Skin epidermis (tissue), 12 donors: Measurements from ENCODE around the gene FOXP1.
"Not testable (repeated sequence)": the region's sequence is repeated elsewhere in the genome, so short reads cannot be mapped to it uniquely, and the experiment has no call there.

Experiments used
- H3K27ac ChIP-seq, 21 experiments: fragments of 200-600 bp; sonication (generic) in 11 of 21; one replicate each; pipeline ENCODE4 v1.5.0; 2020; ENCODE audit warnings: mild to moderate bottlenecking in 3 of 21, inconsistent platforms in 2 of 21, moderate library complexity in 2 of 21
- H3K4me3 ChIP-seq, 7 experiments: fragments of 200-600 bp; sonication (generic) in 2 of 7; one replicate each; pipeline ENCODE4 v1.5.0; 2020; ENCODE audit warnings: inconsistent platforms in 2 of 7, mild to moderate bottlenecking in 2 of 7, moderate library complexity in 1 of 7

FOXP1 gene

DNA sequence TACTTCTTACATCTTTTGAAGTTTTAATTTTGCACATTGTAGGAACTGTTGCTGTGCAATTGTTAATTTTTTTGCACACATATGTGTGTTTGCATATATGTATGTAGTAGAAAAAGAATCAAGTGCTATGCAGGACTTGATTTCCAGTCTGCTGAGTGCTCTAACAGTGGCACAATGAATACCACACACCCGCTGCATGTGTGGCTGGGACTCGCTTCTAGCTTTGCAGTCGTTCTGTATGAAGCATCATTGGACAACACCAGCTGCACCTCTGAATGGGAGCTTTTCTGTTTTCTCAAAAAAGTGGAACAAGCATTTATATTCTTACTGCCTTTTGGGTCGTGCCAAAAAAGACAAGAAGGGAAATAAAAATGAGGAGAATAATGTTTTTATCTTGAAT lies 564.7 kb downstream of the FOXP1 start:
- H3K4me3 ChIP-seq: no peak overlapping the region
- no peak overlapping the region for H3K27ac ChIP-seq

DNA sequence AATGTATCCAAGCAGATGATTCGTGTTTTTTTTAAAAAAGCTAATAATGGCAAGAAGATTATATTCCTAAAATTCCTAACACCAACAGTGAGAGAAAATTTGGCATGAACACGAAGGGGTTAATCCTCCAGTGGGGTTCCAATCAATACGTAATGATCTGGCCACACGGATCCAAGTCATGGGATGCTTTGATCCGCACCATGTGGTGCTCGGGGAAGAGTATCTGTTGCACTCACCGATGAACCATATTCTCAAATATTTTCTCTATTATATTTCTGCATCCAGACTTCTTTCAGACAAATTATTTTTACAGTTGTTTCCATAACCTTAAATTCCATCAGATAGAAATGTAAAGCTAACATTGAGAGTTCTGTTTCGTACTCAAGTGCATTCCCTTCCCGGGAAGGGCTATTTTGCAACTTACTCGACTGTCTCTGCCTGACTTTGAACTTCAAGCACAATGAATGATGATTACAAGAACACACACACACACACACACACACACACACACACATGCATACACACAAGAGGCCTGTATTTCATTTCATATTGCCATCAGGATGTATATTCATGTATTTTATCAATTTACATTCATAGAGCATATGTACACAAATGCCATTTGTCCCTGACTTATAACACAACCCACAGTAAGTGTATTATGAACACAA lies 567.2 kb downstream of the FOXP1 start:
- Histone ChIP-seq H3K27ac (peak overlapping the region in 2 of 21 experiments; percentile 2 to 8), H3K4me3 (no peak overlapping the region)

GRCh38 chr3:71014616-71015015 lies 568.9 kb downstream of the FOXP1 start:
- not testable (repeated sequence) for H3K27ac ChIP-seq, H3K4me3 ChIP-seq

GRCh38 chr3:71012971-71013370 lies 570.6 kb downstream of the FOXP1 start:
- H3K4me3 ChIP-seq: no peak overlapping the region
- no peak overlapping the region for H3K27ac ChIP-seq

DNA sequence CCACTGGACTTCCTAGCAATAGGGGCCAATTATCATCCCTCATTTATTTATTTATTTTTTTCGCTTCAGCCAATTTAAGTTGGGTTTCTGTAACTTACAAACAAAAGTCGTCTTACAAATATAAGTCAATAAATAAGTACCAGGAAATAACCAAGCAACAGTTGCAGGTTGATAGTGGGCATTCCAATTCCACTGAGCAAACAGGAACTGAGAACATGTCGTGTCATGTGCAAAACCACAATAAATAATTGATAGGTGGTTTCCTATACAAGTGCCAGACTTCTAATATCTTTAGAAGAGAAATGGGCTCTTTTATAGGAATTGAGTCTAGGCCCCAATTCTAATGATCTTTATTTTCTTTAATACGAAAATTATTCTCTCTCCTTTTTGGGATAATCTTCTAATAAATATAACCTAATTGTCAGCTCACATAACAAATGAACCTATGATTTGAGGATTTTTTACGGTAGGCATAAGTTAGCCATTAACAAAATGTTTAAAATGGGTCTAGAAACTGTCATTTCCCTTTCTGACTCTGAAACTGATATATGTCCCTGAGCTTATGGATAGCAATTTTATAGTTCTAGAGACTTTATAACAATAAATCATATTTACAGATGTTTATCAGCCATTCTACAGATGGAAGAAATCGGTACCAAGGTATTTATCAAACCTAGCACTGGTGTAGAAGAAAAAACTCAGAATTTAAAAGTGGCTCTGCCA lies 571.8 kb downstream of the FOXP1 start:
- Histone ChIP-seq H3K4me3 (no peak overlapping the region), H3K27ac (peak overlapping the region in 3 of 21 experiments; percentile 2 to 37 (median 25))

- H3K27ac ChIP-seq: peak overlapping the region in 3 of 21 experiments; percentile 2 to 37 (median 25)
- H3K4me3 ChIP-seq: no peak overlapping the region
Measured at GRCh38 chr3:71010726-71011455, 572.6 kb downstream of the FOXP1 start.

DNA sequence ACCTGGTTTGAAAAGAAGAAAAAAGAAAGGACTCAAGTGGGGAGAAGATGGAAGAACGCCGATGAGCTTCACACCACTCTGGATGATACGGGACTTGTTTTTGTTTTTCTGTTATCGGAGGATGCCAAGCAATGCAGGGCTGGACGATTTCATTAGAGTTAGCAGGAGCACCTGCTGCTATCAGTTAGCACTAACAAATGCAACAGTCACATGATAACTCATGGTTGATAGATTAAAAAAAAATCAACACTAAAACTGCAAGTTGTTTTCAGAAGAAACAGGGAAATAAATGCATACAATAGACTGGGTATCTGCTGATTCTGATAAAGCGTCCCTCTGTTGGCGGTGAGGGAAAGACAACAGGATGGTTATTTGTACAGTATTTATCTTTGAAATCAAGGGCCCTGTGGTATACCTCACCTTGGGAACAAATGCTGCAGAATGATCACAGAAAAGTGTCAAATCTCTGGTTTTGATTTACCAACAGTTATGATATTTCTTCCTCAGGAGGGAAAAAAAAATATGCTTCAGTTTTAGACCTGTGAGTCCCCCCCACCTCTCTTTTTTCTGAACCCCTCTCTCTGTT lies 575.1 kb downstream of the FOXP1 start:
- H3K4me3 ChIP-seq: no peak overlapping the region
- peak overlapping the region in 2 of 21 experiments; percentile 38 for H3K27ac ChIP-seq

DNA sequence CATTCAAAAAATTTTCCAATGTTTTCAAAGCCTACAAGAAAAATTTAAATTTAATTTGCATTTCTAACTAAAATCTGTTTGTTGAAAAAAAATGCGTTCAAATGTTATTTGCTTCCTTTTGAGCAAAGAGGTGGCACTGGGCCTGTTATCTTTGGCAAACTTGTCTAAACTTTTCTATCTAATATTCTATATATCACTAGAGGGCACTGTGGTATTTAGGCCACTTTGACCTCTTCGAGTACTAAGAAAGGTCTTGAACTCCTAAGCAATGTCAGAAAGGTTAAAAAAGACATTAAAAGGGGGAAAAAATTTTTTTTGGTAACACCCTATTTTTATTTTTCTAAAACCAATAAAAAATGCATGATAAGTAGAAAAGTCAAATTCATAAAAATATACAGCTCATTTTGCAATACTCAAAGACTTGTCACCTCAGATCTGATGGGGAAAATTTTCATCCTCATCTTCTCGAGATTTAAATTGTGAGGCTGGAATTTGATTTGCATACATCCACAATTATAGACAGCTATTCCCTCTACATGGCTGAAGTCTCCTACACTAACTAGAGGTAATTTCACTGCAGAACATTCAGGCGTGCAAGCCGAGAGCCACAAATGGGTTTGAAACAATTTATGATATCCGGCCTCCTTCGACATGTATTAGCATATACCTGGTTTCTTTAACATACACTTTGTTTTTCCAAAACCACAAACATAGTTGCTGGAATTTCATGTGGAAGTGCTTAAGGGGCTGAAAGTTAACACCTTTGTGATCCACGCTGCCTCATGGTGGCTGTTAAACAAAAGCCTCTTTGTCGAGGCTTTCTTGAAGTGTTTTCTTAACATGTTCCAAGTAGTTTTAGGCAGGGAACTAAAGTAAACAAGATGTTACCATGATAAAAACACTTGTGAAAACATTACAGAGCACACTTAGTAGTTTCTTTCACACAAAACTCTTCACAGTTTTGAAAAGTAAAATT lies 576.4 kb downstream of the FOXP1 start:
- H3K4me3 ChIP-seq: no peak overlapping the region
- peak overlapping the region in 2 of 21 experiments; percentile 14 to 27 for H3K27ac ChIP-seq

DNA sequence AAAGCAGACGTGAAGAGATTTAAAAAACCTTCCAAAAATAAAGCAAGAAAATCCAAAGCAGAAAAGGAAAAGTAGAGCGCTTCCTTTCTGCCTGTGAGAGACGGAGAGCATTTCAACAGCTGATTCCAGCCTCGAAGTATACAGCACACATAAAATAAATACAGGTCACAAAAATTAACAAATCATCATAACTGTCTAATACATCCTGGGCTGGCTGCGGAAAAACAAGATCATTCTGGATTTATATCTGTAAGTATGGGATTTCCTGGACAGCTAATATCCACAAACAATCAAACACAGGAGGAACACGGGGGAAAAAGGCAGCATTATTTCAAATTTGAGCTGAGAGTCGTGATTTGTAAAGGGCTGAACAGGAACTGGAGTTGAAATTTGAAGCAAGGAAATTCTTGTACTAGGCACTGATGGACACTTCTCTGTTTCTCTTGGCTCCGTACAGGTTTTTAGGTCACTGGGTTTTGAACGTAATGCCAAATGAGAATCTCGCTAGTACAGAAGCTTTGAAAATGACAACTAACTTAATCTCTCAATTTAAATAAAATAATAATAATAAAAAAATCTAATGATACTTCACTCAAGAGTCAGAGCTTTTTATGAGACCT lies 577.7 kb downstream of the FOXP1 start:
- H3K27ac ChIP-seq: peak overlapping the region in 1 of 21 experiments; percentile 32
- H3K4me3 ChIP-seq: no peak overlapping the region

GRCh38 chr3:71003511-71003910 lies 580.0 kb downstream of the FOXP1 start:
- Histone ChIP-seq H3K4me3 (no peak overlapping the region), H3K27ac (no peak overlapping the region)

- Histone ChIP-seq H3K4me3 (no peak overlapping the region), H3K27ac (no peak overlapping the region)
Measured at GRCh38 chr3:71002298-71002697, 581.2 kb downstream of the FOXP1 start.

GRCh38 chr3:71001303-71001830 lies 582.2 kb downstream of the FOXP1 start:
- Histone ChIP-seq H3K4me3 (no peak overlapping the region), H3K27ac (peak overlapping the region in 1 of 21 experiments; percentile 23)

- H3K27ac ChIP-seq: no peak overlapping the region
- H3K4me3 ChIP-seq: no peak overlapping the region
Measured at GRCh38 chr3:71000483-71000882, 583.0 kb downstream of the FOXP1 start.

DNA sequence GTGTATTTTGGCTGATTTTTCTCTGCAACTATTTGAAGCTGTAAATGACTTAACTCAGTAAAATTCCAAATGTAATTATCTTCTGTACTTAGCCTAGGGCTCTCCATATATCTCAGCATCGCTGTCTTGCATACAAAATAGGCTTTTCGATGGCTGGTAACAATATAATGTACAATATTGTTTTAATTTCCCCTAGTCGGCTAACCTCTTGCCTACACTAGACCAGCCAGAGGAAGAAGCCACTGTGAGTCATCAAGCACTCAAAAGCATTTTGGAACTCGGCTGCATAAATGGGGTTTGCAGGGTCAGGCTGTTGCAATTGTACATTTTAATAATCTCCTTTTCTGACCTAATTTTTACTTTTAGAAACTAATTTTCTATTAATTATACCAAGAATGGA lies 583.8 kb downstream of the FOXP1 start:
- no peak overlapping the region for H3K27ac ChIP-seq
- H3K4me3 ChIP-seq: no peak overlapping the region

- H3K4me3 ChIP-seq: no peak overlapping the region
- H3K27ac ChIP-seq: no peak overlapping the region
Measured at GRCh38 chr3:70996082-70996481, 587.4 kb downstream of the FOXP1 start.

DNA sequence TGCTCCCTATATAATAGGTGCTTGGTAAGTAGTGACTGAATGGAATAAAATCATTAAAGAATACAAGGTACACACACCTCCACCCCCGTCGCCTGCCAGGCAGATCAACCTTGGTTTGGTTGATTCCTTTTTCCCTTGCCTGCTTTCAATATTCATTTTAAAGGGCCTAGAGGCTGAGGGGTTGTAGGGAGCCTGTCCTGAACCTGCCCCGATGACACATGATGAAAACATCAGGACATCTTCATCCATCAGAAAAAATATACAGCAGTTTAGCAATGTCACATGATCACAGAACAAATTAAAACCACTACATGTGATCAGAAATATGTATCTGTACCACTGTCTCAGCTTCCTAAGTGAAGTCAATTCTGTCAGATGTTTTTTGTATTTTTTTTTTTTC lies 588.9 kb downstream of the FOXP1 start:
- peak overlapping the region in 3 of 21 experiments; percentile 12 to 42 (median 31) for H3K27ac ChIP-seq
- H3K4me3 ChIP-seq: no peak overlapping the region

- no peak overlapping the region for H3K4me3 ChIP-seq
- H3K27ac ChIP-seq: peak overlapping the region in 5 of 21 experiments; percentile 7 to 74 (median 23)
Measured at GRCh38 chr3:70992562-70993204, 590.8 kb downstream of the FOXP1 start.

DNA sequence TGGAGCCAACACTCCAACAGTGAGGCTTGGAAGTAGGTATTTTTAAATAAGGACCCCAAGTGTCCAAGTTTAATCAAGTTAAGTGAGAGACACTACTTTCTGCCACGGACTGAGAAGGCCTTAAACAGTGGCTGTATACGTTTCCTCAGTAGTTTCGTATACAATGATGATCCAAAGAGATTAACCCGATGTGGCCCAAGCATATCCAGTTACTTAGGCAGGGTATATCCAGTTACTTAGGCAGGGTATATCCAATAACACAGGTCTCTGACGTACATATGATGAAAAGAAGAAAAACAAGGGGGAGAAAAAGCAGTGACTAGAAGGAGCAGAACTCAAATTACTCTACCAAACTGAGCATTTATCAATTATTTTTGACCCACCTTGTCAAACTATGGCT lies 591.4 kb downstream of the FOXP1 start:
- H3K4me3 ChIP-seq: no peak overlapping the region
- H3K27ac ChIP-seq: peak overlapping the region in 4 of 21 experiments; percentile 7 to 74 (median 34)
